Astrocyte of the hippocampus (primary cell): Measurements from ENCODE around the gene SND1.

Experiments used
- DNase-seq: peaks from one replicate; pipeline ENCODE4 v3.0.0; 2011; ENCODE audit warnings: low read depth, low spot score

SND1 gene

DNA sequence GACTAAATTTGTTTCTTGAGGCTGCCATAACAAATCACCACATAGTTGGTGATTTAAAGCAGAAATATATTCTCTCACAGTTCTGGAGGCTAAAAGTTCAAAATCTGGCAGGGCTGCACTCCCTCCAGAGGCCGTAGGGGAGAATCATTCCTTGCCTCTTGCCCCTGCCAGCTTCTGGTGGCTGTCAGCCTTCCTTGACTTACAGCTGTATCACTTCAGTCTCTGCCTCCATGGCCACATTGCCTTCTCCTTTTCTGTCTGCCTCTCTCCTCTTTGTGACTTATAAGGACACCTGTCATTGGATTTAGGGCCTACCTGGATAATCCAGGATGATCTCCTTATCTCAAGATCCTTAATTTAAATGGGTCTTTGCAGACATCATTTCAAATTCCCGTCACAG, 385.1 kb downstream of the SND1 start:
- no peak for DNase-seq

DNA sequence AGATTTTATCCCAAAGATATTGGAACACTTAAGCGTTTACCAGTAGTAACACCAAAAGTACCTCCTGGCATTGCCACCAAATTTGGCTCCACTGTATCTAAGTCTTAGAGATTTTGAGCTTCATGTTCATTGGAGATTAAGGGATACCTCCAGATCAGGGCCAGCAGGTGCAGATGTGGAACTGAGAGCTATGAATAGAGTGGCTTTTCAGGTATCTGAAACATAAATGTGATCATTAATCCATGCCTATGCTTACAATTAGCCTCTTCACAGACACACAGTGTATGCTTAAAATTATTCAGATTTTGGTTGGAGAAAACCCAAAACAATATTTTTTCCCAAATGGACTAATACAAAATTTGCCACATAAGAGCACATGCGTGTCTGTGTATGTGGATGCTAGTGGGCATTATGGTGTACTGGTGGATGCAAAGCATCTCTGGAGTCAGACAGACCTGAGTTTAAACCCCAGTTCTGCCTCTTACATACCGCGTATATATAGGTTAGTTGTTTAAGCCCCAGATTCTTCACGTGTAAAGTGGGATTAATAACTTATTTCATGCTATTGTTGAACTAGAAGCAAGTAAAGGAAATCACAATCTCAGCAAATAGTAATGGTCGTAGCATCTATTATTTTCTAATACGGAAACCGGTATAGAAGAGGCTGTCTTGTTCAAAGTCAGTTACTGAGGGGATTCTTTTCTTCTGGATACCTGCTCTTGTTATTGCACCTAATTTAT, 386.1 kb downstream of the SND1 start:
- DNase-seq, result no peak

DNA sequence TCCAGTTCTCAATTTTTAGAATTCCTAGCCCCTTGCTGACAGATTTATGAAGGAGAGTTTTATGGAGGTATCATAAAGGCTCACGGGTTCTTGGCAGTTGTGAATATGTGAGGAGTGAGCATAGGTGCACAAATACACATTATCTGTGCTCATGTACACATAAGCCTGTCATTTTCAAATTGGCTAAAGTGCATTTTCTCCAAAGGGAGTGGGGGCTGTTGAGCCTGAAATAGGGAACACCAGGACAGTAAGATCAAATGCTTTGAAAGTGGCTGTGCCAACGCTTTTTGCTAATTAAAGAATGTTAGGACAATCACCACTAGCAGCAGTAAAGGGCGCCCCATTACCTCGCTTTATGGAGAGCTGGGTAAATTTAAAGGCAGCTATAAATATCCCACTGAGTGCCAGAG, 387.6 kb downstream of the SND1 start:
- DNase-seq, result no peak

- no peak for DNase-seq
These were observed 388.2 kb downstream of the SND1 start for GRCh38 chr7:128040205-128040604.

GRCh38 chr7:128041203-128041602, 389.2 kb downstream of the SND1 start:
- peak; percentile 84 for DNase-seq

- DNase-seq, result peak; percentile 43
These were observed 390.0 kb downstream of the SND1 start for GRCh38 chr7:128042012-128042411.

GRCh38 chr7:128044064-128044463, 392.1 kb downstream of the SND1 start:
- no peak for DNase-seq

DNA sequence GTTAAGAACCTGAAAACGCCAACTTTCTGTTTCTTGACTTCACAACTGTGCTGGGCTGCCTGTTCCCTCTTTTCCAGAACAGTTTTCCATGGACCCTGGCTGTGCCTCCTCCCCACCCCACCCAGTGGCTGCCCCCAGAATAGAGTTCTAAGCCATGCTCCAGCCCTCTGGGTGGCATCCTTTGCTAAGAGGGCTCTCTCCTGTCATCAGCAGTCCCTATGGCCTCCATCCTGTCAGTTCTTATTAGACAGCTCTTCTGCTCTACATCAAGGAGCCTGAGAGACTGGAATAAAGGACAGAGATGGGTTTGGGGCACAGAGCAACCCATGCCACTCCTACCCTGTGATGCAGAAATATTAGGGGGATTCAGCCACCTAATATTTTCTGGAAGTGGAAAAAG, 393.2 kb downstream of the SND1 start:
- no peak for DNase-seq

DNA sequence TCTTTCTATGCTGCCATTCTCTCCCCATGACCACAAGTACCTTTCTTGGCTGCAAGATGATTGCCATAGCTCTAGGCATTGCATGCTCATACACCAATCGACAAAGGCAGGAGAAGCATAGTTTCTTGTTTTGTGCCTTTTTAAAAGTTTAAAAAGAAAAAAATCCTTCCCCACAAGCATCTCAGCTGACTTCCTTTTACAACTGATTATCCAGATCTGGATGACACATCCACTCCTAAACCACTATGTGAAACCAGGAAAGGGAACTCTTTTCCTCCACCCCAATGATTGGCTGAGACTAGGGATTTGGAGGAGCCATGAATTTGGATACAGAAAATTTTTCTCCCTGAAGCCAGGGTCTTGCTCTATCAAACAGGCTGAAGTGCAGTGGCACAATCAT, 393.8 kb downstream of the SND1 start:
- peak; percentile 31 for DNase-seq

GRCh38 chr7:128052404-128052803, 400.4 kb downstream of the SND1 start:
- no peak for DNase-seq

DNA sequence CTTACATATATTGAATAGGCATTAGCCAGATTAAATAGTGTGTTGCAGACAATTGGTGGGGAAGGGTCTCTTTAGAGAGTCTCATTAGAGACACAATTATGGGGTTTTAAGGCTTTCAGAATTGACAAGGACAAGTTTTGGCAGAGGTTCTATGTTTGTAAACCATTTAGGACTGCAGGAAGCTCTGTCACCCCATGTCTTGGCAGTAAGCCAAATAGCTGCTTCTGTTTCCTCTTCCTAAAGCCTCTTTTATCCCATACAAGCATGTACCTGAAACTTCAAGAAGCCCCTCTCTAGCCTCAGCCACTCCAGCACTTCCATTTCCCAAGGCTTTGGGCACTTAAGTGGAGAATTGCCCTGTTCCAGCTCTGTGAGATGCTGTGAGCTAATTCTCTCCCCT, 401.0 kb downstream of the SND1 start:
- DNase-seq, result peak; percentile 26

DNA sequence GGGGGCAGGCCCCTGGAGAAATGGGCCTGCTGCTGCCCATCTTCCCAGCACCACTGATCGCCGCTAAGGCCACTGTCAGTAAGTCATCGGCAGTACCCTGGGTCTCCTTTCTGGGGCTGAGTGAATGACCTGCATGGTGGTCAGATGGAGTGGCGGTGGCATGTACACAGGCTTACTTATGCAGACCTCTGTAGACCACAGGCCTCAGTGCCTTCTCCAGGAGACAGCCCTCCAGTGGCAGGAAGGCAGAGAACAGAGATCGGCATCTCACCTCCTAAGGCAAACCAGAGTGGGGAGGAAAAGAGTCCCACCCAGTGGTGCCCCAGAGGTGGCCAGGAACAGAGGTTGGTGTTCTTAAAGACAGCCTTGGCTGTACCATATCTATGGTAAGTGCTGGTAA, 402.0 kb downstream of the SND1 start:
- no peak for DNase-seq

GRCh38 chr7:128054511-128054910, 402.5 kb downstream of the SND1 start:
- DNase-seq, result no peak

GRCh38 chr7:128055637-128056036, 403.6 kb downstream of the SND1 start:
- DNase-seq, result no peak

- peak; percentile 83 for DNase-seq
These were observed 404.9 kb downstream of the SND1 start for GRCh38 chr7:128056901-128057300.

GRCh38 chr7:128057909-128058308, 405.9 kb downstream of the SND1 start:
- DNase-seq, result no peak

- peak; percentile 80 for DNase-seq
These were observed 407.4 kb downstream of the SND1 start for GRCh38 chr7:128059143-128059988.

GRCh38 chr7:128060018-128060417, 408.0 kb downstream of the SND1 start:
- no peak for DNase-seq

DNA sequence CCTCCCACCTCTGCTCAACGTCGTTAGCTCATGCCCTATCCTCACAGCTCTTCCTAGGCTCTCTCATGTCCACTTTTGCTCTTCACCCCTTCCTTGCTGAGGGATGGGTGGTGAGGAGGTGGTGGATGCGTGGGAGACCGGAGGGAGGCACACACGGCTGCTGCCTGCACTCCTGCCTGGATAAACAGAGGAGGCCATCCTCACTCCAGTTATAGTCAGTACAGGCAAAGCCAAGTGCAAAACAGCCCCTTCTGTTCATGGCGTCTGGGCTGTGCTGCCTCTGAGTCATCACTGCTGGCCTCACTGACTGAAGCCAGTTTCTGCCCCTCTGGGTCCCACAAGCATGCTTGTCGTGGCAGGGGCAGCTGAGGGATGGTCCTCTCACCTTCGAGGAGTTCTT, 411.1 kb downstream of the SND1 start:
- DNase-seq, result peak; percentile 32

GRCh38 chr7:128065872-128066271, 413.9 kb downstream of the SND1 start:
- DNase-seq, result no peak

DNA sequence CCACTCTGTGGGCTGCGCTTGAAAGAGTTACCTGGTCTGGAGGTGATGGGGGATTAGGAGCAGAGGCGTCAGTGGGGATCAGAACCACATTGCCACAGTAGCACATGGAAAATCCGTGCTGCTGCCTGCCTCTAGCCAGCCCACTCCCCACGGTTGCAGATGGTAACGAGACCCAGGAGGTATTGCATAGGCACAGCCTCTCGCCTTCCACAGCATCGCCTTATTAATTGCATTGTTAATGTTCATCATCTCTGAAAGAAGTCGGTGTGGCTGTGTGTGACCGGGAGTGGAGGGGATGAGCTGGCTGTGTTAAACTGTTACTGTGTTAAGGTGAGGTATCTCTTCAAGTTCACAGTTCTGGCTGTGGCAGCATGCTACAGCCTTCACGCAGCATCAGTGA, 414.4 kb downstream of the SND1 start:
- no peak for DNase-seq

GRCh38 chr7:128066858-128067257, 414.9 kb downstream of the SND1 start:
- no peak for DNase-seq

GRCh38 chr7:128067983-128068382, 416.0 kb downstream of the SND1 start:
- peak; percentile 32 for DNase-seq
